Astrocyte (in vitro differentiated cells and primary cell): Measurements from ENCODE around the gene BRSK1. TPM values are rescaled to one million over a fixed set of nuclear protein-coding genes. Genes with fewer than 3 reads are reported as not detected.

ENCODE experiments used
- DNase-seq: peaks from one replicate; pipeline ENCODE4 v3.0.0-alpha.2; 2010; ENCODE audit warnings: low read depth
- FAIRE-seq: peaks from 2 replicates; lab custom pipeline; 2011; peaks lifted over from hg19 to GRCh38; lab: Jason Lieb, UNC
- H2AFZ ChIP-seq: 2 replicates; pipeline ENCODE4 v1.6.0; 2012; ENCODE audit warnings: low read depth, low read length, inconsistent platforms
- H3K27ac ChIP-seq: 2 replicates; pipeline ENCODE4 v1.5.1; 2011; ENCODE audit warnings: low read depth, low read length, inconsistent platforms
- H3K27me3 ChIP-seq: 2 replicates; pipeline ENCODE4 v1.6.0; 2011; ENCODE audit warnings: low read length, inconsistent platforms; ENCODE audit not compliant: insufficient read depth
- H3K36me3 ChIP-seq: 2 replicates; pipeline ENCODE4 v1.5.1; 2011; ENCODE audit warnings: low read length, inconsistent platforms; ENCODE audit not compliant: insufficient read depth
- H3K4me1 ChIP-seq: 2 replicates; pipeline ENCODE4 v1.5.1; 2011; ENCODE audit warnings: low read length, inconsistent platforms; ENCODE audit not compliant: insufficient read depth
- H3K4me2 ChIP-seq: 2 replicates; pipeline ENCODE4 v1.6.0; 2012; ENCODE audit warnings: low read length, inconsistent platforms
- H3K4me3 ChIP-seq: 2 replicates; pipeline ENCODE4 v1.5.1; 2011; ENCODE audit warnings: low read depth, mild to moderate bottlenecking, low read length, inconsistent platforms; ENCODE audit not compliant: insufficient read depth
- H3K79me2 ChIP-seq: 2 replicates; pipeline ENCODE4 v1.6.0; 2012; ENCODE audit warnings: mild to moderate bottlenecking, low read length, inconsistent platforms; ENCODE audit not compliant: insufficient read depth
- H3K9ac ChIP-seq: 2 replicates; pipeline ENCODE4 v1.6.0; 2012; ENCODE audit warnings: mild to moderate bottlenecking, low read length, inconsistent platforms
- H3K9me3 ChIP-seq: 2 replicates; pipeline ENCODE4 v1.5.1; 2012; ENCODE audit warnings: low read depth, mild to moderate bottlenecking, low read length, inconsistent platforms; ENCODE audit not compliant: insufficient read depth
- H4K20me1 ChIP-seq: 2 replicates; pipeline ENCODE4 v1.6.0; 2012; ENCODE audit warnings: low read length, inconsistent platforms; ENCODE audit not compliant: insufficient read depth
- H3K27ac Mint-ChIP-seq: one replicate; pipeline ENCODE4 v1.8.0; 2021; ENCODE audit warnings: mild to moderate bottlenecking, mixed read lengths; ENCODE audit not compliant: unreplicated experiment
- H3K27me3 Mint-ChIP-seq: one replicate; pipeline ENCODE4 v1.8.0; 2021; ENCODE audit warnings: low read depth, mixed read lengths; ENCODE audit not compliant: unreplicated experiment
- H3K36me3 Mint-ChIP-seq: one replicate; pipeline ENCODE4 v1.8.0; 2021; ENCODE audit warnings: low read depth, mixed read lengths; ENCODE audit not compliant: unreplicated experiment
- H3K4me1 Mint-ChIP-seq: one replicate; pipeline ENCODE4 v1.8.0; 2021; ENCODE audit warnings: low read depth, mixed read lengths; ENCODE audit not compliant: unreplicated experiment
- H3K4me3 Mint-ChIP-seq: one replicate; pipeline ENCODE4 v1.8.0; 2021; ENCODE audit warnings: mild to moderate bottlenecking, moderate library complexity, mixed read lengths; ENCODE audit not compliant: unreplicated experiment
- H3K9me3 Mint-ChIP-seq: one replicate; pipeline ENCODE4 v1.8.0; 2021; ENCODE audit warnings: mild to moderate bottlenecking, mixed read lengths; ENCODE audit not compliant: unreplicated experiment
- CTCF ChIP-seq: IDR thresholded peaks from 2 replicates; pipeline ENCODE4 v1.5.1; 2011; ENCODE audit warnings: low read depth, mild to moderate bottlenecking, inconsistent platforms, low read length, moderate library complexity; ENCODE audit not compliant: insufficient read depth
- EZH2 ChIP-seq: IDR thresholded peaks from 2 replicates; pipeline ENCODE4 v1.6.1; 2012; ENCODE audit warnings: mild to moderate bottlenecking, low read length, inconsistent platforms; ENCODE audit not compliant: insufficient read depth
- total RNA-seq: library from RNA; stranded (reverse); gene quantifications from 2 replicates; pipeline ENCODE4 v1.2.1, GENCODE V29; 2021

Gene BRSK1
- total RNA-seq, 1 donor from 2014 or later = 18.8 TPM

- H3K27ac ChIP-seq = no peak overlapping the region
- Mint-ChIP-seq H3K9me3 (no peaks in the 10 kb centered on the region), H3K4me3 (no peak overlapping the region), H3K4me1 (peaks cover 17% of the 10 kb centered on the region), H3K27me3 (no peaks in the 10 kb centered on the region), H3K36me3 (peaks cover 8% of the 10 kb centered on the region), H3K27ac (no peak overlapping the region)
- H3K27me3 ChIP-seq = no peaks in the 10 kb centered on the region
- H3K9ac ChIP-seq = no peak overlapping the region
- no peak overlapping the region for H3K4me2 ChIP-seq
- FAIRE-seq = no peak
- H3K36me3 ChIP-seq = peaks cover 2% of the 10 kb centered on the region
- DNase-seq = no peak
- H4K20me1 ChIP-seq = peaks cover 80% of the 10 kb centered on the region
- H3K79me2 ChIP-seq = peaks cover 58% of the 10 kb centered on the region
- TF ChIP-seq CTCF (no peak), EZH2 (no peak)
- peaks cover 13% of the 10 kb centered on the region for H3K4me1 ChIP-seq
- H3K4me3 ChIP-seq = no peak overlapping the region
- no peaks in the 10 kb centered on the region for H3K9me3 ChIP-seq
- H2AFZ ChIP-seq = no peak overlapping the region
These were observed 37.0 kb upstream of the BRSK1 start for GRCh38 chr19:55246462-55247451.

DNA sequence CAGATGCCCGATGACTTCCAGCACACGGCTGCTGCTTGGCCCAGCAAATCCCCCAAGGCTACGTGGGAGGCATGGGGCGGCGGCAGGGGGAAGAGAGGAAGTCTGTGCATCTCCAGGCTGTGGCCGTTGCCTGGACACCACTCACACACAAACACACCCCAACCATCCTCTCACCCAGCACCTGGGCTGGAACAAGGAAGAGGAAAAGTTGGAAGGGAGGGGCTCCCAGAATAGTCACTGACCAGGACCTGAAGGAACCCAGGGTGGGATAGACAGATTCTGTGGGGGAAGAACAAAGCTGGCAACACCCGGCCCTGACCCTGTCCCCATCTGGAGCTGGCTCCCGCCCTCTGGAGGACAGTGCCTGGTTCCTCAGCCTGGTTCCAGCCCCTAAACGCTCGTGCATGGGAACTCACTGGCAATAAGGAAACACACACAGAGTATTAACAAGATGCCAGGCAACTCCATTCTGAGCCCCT is 36.1 kb upstream of the BRSK1 start:
- no peaks in the 10 kb centered on the region for H3K27me3 Mint-ChIP-seq
- H3K9me3 ChIP-seq = no peaks in the 10 kb centered on the region
- no peak overlapping the region for H3K4me3 ChIP-seq
- H3K4me1 Mint-ChIP-seq = peaks cover 19% of the 10 kb centered on the region
- no peak overlapping the region for H2AFZ ChIP-seq
- H3K36me3 ChIP-seq = peaks cover 2% of the 10 kb centered on the region
- no peak overlapping the region for H3K4me2 ChIP-seq
- peaks cover 67% of the 10 kb centered on the region for H3K79me2 ChIP-seq
- H3K36me3 Mint-ChIP-seq = peaks cover 10% of the 10 kb centered on the region
- peaks cover 16% of the 10 kb centered on the region for H3K4me1 ChIP-seq
- FAIRE-seq (no peak), DNase-seq (peak; percentile 16)
- no peaks in the 10 kb centered on the region for H3K27me3 ChIP-seq
- H3K4me3 Mint-ChIP-seq = no peak overlapping the region
- H3K9me3 Mint-ChIP-seq = no peaks in the 10 kb centered on the region
- H3K27ac ChIP-seq = peak overlapping the region; percentile 3
- H3K9ac ChIP-seq = peak overlapping the region; percentile 6
- no peak overlapping the region for H3K27ac Mint-ChIP-seq
- H4K20me1 ChIP-seq = peaks cover 83% of the 10 kb centered on the region
- TF ChIP-seq CTCF (no peak), EZH2 (no peak)
